H9 (cell line): ENCODE measurements around the gene GTF3A. TPM values are rescaled to one million over a fixed set of nuclear protein-coding genes. Genes with fewer than 3 reads are reported as not detected.
A peak's percentile ranks its signal among the peaks of the same experiment; 100 is the strongest.

Experiments used
- DNase-seq: peaks from one replicate; pipeline ENCODE4 v3.0.0-alpha.2; 2017
- H2AFZ ChIP-seq: one replicate; pipeline ENCODE4 v1.6.1; 2013; ENCODE audit warnings: mild to moderate bottlenecking, low read length, control low read depth, moderate library complexity
- H2AK5ac ChIP-seq: 2 replicates; pipeline ENCODE4 v1.6.1; 2013; ENCODE audit warnings: low read length, control low read depth, mixed read lengths; ENCODE audit not compliant: insufficient read length
- H2BK120ac ChIP-seq: one replicate; pipeline ENCODE4 v1.6.1; 2013; ENCODE audit warnings: low read depth, mild to moderate bottlenecking, low read length, control low read depth, inconsistent platforms; ENCODE audit not compliant: poor library complexity, severe bottlenecking
- H2BK12ac ChIP-seq: 2 replicates; pipeline ENCODE4 v1.6.1; 2013; ENCODE audit warnings: low read length, control low read depth, mixed read lengths, low read depth; ENCODE audit not compliant: insufficient read length
- H2BK15ac ChIP-seq: 2 replicates; pipeline ENCODE4 v1.6.1; 2013; ENCODE audit warnings: low read depth, low read length, control low read depth
- H2BK20ac ChIP-seq: one replicate; pipeline ENCODE4 v1.6.1; 2013; ENCODE audit warnings: low read depth, mild to moderate bottlenecking, low read length, control low read depth, inconsistent platforms; ENCODE audit not compliant: poor library complexity, severe bottlenecking
- H2BK5ac ChIP-seq: 2 replicates; pipeline ENCODE4 v1.6.1; 2013; ENCODE audit warnings: low read length, control low read depth, mixed read lengths; ENCODE audit not compliant: insufficient read length
- H3K14ac ChIP-seq: 2 replicates; pipeline ENCODE4 v1.6.1; 2013; ENCODE audit warnings: low read length, control low read depth; ENCODE audit not compliant: insufficient read depth
- H3K18ac ChIP-seq: 2 replicates; pipeline ENCODE4 v1.6.1; 2013; ENCODE audit warnings: low read depth, mild to moderate bottlenecking, mixed read lengths, low read length, control low read depth; ENCODE audit not compliant: insufficient read length
- H3K23ac ChIP-seq: 2 replicates; pipeline ENCODE4 v1.6.1; 2013; ENCODE audit warnings: low read length, control low read depth, mixed read lengths, low read depth; ENCODE audit not compliant: insufficient read length
- H3K23me2 ChIP-seq: 2 replicates; pipeline ENCODE4 v1.6.1; 2013; ENCODE audit warnings: low read depth, mild to moderate bottlenecking, mixed read lengths, low read length, control low read depth; ENCODE audit not compliant: insufficient read length, poor library complexity, severe bottlenecking
- H3K27ac ChIP-seq: 2 replicates; pipeline ENCODE4 v1.5.1; 2013; ENCODE audit warnings: low read length, control low read depth, mixed read lengths, low read depth; ENCODE audit not compliant: insufficient read length
- H3K27me3 ChIP-seq: 2 replicates; pipeline ENCODE4 v1.6.1; 2013; ENCODE audit warnings: low read length, control low read depth, inconsistent platforms; ENCODE audit not compliant: insufficient read depth
- H3K4ac ChIP-seq: 2 replicates; pipeline ENCODE4 v1.6.1; 2013; ENCODE audit warnings: low read depth, mild to moderate bottlenecking, control low read depth, inconsistent platforms, low read length, moderate library complexity
- H3K4me1 ChIP-seq: 2 replicates; pipeline ENCODE4 v1.6.1; 2013; ENCODE audit warnings: low read length, control low read depth, inconsistent platforms; ENCODE audit not compliant: insufficient read depth
- H3K4me2 ChIP-seq: 2 replicates; pipeline ENCODE4 v1.6.1; 2013; ENCODE audit warnings: low read length, control low read depth, mixed read lengths; ENCODE audit not compliant: insufficient read length, insufficient read depth
- H3K56ac ChIP-seq: 2 replicates; pipeline ENCODE4 v1.6.1; 2013; ENCODE audit warnings: low read depth, mild to moderate bottlenecking, mixed read lengths, low read length, control low read depth; ENCODE audit not compliant: insufficient read length
- H3K79me1 ChIP-seq: 2 replicates; pipeline ENCODE4 v1.6.1; 2013; ENCODE audit warnings: low read depth, mild to moderate bottlenecking, moderate library complexity, low read length, control low read depth, inconsistent platforms; ENCODE audit not compliant: insufficient read depth, poor library complexity, severe bottlenecking
- H3K79me2 ChIP-seq: 2 replicates; pipeline ENCODE4 v1.6.1; 2013; ENCODE audit warnings: low read length, control low read depth, inconsistent platforms; ENCODE audit not compliant: insufficient read depth
- H3K9ac ChIP-seq: 2 replicates; pipeline ENCODE4 v1.6.1; 2013; ENCODE audit warnings: low read length, control low read depth, mixed read lengths; ENCODE audit not compliant: insufficient read length; ENCODE audit errors: extremely low read depth
- H3K9me3 ChIP-seq: one replicate; pipeline ENCODE4 v1.6.1; 2013; ENCODE audit warnings: low read depth, low read length, inconsistent platforms; ENCODE audit not compliant: control insufficient read depth
- H3T11ph ChIP-seq: one replicate; pipeline ENCODE4 v1.6.1; 2013; ENCODE audit warnings: mild to moderate bottlenecking, low read length, control low read depth, inconsistent platforms
- H4K20me1 ChIP-seq: one replicate; pipeline ENCODE4 v1.6.1; 2013; ENCODE audit not compliant: control insufficient read depth, insufficient read length, insufficient read depth
- H4K5ac ChIP-seq: 2 replicates; pipeline ENCODE4 v1.6.1; 2013; ENCODE audit warnings: low read depth, mild to moderate bottlenecking, mixed read lengths, low read length, control low read depth; ENCODE audit not compliant: insufficient read length
- H4K8ac ChIP-seq: replicated peaks from 2 replicates; pipeline ENCODE4 v1.6.1; 2013; ENCODE audit warnings: low read length, control low read depth, mixed read lengths, low read depth; ENCODE audit not compliant: insufficient read length
- H4K91ac ChIP-seq: 2 replicates; pipeline ENCODE4 v1.6.1; 2013; ENCODE audit warnings: low read depth, mild to moderate bottlenecking, moderate library complexity, mixed read lengths, low read length, control low read depth; ENCODE audit not compliant: insufficient read length
- H3K27ac Mint-ChIP-seq, 3 experiments: 2 replicates in 2 of 3; 3 replicates in 1 of 3; pipeline ENCODE4 v1.8.0; 2020 to 2021; ENCODE audit warnings: mixed read lengths in 3 of 3, mild to moderate bottlenecking in 1 of 3, moderate library complexity in 1 of 3
- H3K27me3 Mint-ChIP-seq: 2 replicates; pipeline ENCODE4 v1.8.0; 2021; ENCODE audit warnings: low read depth, mild to moderate bottlenecking, moderate library complexity, mixed read lengths
- H3K36me3 Mint-ChIP-seq, 3 experiments: 2 replicates in 2 of 3; 3 replicates in 1 of 3; pipeline ENCODE4 v1.8.0; 2020 to 2021; ENCODE audit warnings: low read depth in 3 of 3, mixed read lengths in 3 of 3; ENCODE audit not compliant: insufficient read depth in 1 of 3
- H3K4me1 Mint-ChIP-seq, 2 experiments: 2 replicates each; pipeline ENCODE4 v1.8.0; 2020; ENCODE audit warnings: mixed read lengths in 2 of 2
- H3K4me3 Mint-ChIP-seq, 2 experiments: 2 replicates in 1 of 2; 3 replicates in 1 of 2; pipeline ENCODE4 v1.8.0; 2020 to 2021; ENCODE audit warnings: mild to moderate bottlenecking in 2 of 2, mixed read lengths in 2 of 2, moderate library complexity in 1 of 2
- H3K9me3 Mint-ChIP-seq, 2 experiments: 2 replicates in 1 of 2; 3 replicates in 1 of 2; pipeline ENCODE4 v1.8.0; 2020; ENCODE audit warnings: mild to moderate bottlenecking in 2 of 2, mixed read lengths in 2 of 2, moderate library complexity in 1 of 2
- WGBS: extraction: QIAGEN DNeasy Blood & Tissue Kit; methylation state at CpG from one replicate; pipeline ENCODE4 v1.1.7; 2013; ENCODE audit warnings: missing lambda C conversion rate, low lambda C conversion rate, mixed read lengths; ENCODE audit not compliant: insufficient read length; ENCODE audit errors: extremely low coverage; 5-methylcytosine and 5-hydroxymethylcytosine counted together
- total RNA-seq: library from RNA; stranded (reverse); gene quantifications from 2 replicates; pipeline ENCODE4 v1.2.1, GENCODE V29; 2021
- TF ChIP-seq, protein P1 (sequence below): fragments of 200-600 bp; sonication (generic); conservative IDR thresholded peaks from 3 replicates; pipeline ENCODE4 v1.8.0; 2021; ENCODE audit warnings: antibody characterized with exemption, mild to moderate bottlenecking

Gene GTF3A
- total RNA-seq, 1 experiment from 2014 or later, result 70.0 TPM

DNA sequence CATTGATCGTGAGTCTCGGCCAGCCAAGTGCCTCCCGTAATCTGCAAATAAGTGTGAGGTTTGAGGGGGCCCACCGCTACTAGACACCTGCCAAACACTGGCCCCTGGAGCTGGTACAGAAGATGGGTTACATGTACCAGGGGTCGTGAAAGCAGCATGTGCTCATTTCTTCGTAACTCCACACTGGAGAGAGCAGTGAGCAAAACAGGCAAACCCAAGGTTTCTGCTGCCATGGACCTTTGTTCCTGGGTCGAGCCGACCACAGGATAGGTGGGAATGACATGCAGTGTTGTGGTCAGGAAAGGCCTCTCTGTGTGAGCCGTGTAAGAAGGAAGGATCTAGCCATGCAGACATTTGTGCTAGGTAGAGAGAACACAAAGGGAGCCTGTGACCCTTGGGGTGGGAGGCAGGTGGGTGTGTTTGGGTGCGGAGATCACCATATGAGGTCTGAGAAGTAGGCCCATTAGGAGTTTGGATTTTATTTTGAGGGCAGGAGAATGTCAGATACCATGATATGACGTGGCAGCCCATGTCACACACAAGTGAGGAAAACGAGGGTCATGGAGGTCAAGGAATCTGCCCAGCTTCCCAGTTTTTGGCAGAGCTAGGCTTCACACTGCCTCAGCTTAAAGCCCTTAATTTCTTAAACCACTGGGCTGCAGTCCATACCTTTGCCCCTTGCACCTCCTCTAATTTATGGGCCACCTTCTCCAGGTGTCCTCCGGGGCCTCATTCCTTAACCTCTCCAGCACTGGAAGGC lies 919 bp downstream of the GTF3A start:
- Histone ChIP-seq H3K18ac (no peak overlapping the region), H2BK5ac (no peak overlapping the region), H3K23ac (no peak overlapping the region), H3K79me1 (no peaks in the 10 kb centered on the region), H3K4me2 (peak overlapping the region; percentile 50), H4K8ac (no peak overlapping the region), H2BK120ac (no peak overlapping the region), H3K9ac (peak overlapping the region; percentile 6), H3K27ac (no peak overlapping the region), H2BK15ac (no peak overlapping the region), H2AK5ac (no peak overlapping the region), H3K23me2 (peaks cover 16% of the 10 kb centered on the region), H3K56ac (no peak overlapping the region), H3K4me1 (no peaks in the 10 kb centered on the region; the same call in 1 of the 2 replicates), H3K27me3 (no peaks in the 10 kb centered on the region; the same call in 1 of the 2 replicates), H3K9me3 (no peaks in the 10 kb centered on the region), H3K4ac (no peak overlapping the region), H2AFZ (no peak overlapping the region), H2BK20ac (no peak overlapping the region), H3K79me2 (no peaks in the 10 kb centered on the region; the same call in 1 of the 2 replicates), H3T11ph (no peak overlapping the region), H4K91ac (no peak overlapping the region), H4K20me1 (no peaks in the 10 kb centered on the region), H4K5ac (no peak overlapping the region), H2BK12ac (no peak overlapping the region), H3K14ac (no peak overlapping the region)
- Mint-ChIP-seq H3K36me3 (peaks cover 6 to 27% (median 22%) of the 10 kb centered on the region in 3 experiments; a peak in 6 of 7 replicates), H3K27me3 (peaks cover 26% of the 10 kb centered on the region), H3K4me1 (peaks cover 22 to 26% of the 10 kb centered on the region in 2 experiments), H3K27ac (peak overlapping the region in 2 of 3 experiments; percentile 14 to 22; a peak in 2 of 7 replicates), H3K9me3 (no peaks in the 10 kb centered on the region; a peak in 1 of 5 replicates), H3K4me3 (peak overlapping the region; percentile 75)
- no CpG with 5 or more reads among the region's 13 CpGs for WGBS
- TF ChIP-seq, protein P1, sequence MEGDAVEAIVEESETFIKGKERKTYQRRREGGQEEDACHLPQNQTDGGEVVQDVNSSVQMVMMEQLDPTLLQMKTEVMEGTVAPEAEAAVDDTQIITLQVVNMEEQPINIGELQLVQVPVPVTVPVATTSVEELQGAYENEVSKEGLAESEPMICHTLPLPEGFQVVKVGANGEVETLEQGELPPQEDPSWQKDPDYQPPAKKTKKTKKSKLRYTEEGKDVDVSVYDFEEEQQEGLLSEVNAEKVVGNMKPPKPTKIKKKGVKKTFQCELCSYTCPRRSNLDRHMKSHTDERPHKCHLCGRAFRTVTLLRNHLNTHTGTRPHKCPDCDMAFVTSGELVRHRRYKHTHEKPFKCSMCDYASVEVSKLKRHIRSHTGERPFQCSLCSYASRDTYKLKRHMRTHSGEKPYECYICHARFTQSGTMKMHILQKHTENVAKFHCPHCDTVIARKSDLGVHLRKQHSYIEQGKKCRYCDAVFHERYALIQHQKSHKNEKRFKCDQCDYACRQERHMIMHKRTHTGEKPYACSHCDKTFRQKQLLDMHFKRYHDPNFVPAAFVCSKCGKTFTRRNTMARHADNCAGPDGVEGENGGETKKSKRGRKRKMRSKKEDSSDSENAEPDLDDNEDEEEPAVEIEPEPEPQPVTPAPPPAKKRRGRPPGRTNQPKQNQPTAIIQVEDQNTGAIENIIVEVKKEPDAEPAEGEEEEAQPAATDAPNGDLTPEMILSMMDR, result no peak
- no peak for DNase-seq
